NCI-H748 treated with DMSO at 0.1 percent for 48 hours (cell line): Measurements from ENCODE around the gene SH2D1A.
"Not testable (repeated sequence)": the region's sequence is repeated elsewhere in the genome, so short reads cannot be mapped to it uniquely, and the experiment has no call there.

ENCODE experiments used
- DNase-seq: peaks from one replicate; lab custom pipeline; 2025; lab: John Stamatoyannopoulos, UW

Gene SH2D1A

DNA sequence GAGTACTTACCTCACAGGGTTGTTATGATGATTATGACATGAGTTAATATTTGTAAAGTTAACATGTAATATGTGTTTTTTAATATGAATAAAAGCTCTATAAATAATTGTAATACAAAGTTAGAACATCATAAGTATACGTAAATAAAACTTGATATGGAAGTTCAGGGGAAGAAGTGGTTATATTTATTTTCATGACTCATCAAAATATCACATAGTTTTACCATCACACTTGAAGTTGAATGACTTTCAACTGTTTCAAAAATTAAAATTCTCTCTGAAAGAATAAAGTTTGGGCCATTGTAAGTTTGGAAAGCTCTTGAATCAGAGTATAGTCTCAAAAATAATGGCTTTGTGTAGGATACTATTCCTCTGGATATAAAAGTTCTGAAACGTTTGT lies 8.3 kb downstream of the SH2D1A start:
- no peak for DNase-seq

DNA sequence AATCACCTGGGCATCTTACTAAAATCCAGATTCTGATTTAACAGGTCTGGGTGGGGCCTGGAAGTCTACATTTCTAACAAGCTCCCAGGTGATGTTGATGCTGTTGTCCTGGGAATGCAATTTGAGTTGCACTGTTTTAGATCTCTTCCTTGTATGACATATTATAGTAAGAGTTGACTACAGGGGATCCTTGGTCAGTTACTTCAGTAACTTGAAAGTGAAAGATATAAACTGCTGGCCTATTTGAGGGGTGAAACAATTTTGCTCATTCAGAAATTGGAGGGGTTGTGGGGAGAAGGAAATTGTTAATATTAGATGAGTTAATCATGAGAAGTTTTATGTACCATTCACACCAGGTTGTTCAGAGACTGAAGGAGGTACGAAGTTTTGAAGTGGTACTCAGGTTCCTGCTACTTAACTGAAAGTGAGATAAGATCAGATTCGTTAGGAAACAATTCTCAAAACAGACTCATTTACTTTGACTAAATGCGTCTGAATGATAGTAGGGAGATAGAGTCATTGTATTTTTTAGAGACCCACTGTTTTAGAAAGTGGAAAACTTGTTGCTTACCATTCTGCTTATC lies 12.5 kb downstream of the SH2D1A start:
- DNase-seq: no peak

DNA sequence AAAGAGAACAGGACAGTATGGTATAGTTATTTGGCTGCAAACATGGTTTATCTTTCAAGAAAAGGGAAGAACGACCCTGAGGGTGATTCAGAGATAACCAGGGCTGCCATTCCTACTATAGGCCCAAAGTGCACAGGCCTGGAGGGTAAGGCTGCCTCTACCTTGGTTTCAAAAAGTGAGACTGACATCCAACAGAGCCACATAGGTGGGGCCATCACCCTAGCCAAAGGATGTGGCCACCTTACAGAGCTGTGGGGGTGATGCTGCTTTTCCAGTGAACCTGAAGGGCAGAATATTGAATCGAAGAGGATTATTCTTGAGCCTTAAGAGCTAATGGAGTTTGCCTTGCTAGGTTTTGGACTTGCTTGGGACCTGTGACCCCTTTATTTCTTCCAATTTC lies 15.7 kb downstream of the SH2D1A start:
- DNase-seq: no peak

DNA sequence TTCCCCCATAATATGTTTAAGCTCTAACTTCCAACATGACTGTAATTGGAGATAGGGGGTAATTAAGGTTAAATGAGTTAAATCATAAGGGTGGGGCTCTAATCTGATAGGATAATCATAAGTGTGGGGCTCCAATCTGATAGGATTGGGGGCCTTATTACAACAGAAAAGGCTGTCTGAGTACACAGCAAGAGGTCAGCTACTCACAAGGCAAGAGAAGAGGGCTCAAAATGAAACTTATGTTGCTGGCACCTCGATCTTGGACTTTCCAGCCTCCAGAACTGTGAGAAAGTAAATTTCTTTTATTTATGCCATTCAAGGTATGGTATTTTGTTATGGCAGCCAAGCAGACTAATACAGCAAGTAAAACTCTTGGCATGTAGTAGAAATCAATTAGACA lies 16.4 kb downstream of the SH2D1A start:
- DNase-seq: no peak

DNA sequence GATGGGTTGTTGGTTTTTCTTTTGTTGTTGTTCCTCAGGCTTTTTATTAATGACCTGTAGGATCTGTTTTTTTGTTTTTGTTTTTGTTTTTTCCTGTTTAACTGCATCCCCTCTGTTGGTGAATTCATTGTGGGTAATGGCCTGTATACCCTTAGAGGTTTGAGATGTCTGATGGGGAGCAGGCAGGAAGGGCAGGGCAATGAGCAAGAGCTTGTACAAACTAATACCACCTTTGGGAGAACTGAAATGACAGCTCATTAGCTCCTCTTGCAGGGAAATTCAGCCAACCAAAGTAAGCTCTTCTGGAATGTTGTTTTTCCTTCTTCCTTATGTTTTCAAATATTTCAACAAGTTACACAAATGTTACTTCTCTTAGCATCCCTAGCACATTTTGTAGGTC lies 23.4 kb downstream of the SH2D1A start:
- no peak for DNase-seq

DNA sequence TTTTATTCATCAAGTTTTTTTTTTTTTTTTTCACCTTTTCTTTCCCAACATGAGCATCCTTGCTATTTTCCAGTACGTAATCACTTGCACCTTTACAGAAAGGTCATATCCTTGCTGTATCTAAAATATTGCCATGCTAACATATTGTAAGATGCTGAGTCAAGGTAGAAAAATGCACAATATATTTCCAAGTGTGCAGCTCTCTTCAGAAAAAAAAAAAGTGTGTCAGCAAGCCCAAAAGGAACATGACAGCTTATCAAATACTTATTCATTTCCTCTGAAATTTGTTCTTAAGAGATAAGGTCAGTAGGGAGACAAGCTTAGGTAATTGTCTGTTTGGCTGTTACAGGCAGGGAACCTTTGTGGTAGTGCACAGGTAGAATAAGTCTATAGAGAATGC lies 27.0 kb downstream of the SH2D1A start:
- no peak for DNase-seq

DNA sequence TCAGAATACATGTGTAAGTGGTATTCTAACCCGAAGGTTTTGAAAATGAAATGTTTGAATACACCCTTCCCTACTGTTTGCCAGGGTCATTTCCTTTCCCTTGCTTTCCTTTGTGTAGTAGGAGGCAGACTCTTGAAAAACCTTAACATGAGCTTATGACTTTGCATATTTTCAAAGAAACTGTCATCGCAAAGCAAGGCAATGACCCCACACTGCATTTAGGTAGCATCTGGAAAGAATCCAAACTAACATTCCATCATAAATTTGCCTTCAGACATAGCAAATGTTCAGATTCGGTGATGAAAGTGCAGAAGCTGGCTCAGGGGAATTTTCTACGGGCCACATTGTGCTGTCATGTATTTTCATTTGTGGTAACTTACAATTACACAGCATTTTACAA lies 32.3 kb downstream of the SH2D1A start:
- no peak for DNase-seq

DNA sequence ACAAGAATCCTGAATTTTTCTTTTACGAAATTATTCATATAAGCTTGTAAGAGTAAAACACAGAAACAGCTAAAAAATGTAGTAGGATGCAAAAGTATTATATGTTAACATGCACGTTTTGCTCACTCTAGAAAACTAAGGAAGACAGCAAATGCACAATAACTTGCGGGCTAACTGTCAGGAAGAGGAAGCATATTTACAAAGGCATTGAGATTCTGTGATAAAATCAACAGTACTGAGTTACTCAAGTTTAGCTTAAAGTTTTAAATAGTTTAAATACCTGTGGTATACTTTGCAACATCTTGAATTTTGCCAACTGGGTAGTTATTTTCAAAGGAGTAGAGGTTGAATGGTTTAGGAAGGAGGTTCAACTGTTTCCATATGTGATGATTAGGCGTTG lies 37.0 kb downstream of the SH2D1A start:
- no peak for DNase-seq

DNA sequence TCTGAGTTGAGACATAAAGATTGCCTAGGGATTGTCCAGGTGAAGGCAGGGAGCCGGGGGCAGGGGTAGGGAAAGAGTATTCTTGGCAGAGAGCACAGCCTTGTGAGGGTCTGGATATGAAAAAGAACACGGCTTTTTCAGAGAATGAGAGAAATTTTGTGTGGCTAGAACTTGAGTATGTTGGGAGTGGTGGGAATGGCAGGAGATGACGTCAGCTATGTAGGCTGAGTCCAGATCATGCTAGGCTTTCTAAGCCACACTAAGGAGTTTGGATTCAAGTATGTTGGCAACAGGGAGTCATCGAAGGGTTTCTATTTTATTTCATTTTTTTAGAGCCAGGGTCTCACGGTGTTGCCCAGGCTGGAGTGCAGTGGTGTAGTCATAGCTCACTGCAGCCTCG lies 40.0 kb downstream of the SH2D1A start:
- no peak for DNase-seq

DNA sequence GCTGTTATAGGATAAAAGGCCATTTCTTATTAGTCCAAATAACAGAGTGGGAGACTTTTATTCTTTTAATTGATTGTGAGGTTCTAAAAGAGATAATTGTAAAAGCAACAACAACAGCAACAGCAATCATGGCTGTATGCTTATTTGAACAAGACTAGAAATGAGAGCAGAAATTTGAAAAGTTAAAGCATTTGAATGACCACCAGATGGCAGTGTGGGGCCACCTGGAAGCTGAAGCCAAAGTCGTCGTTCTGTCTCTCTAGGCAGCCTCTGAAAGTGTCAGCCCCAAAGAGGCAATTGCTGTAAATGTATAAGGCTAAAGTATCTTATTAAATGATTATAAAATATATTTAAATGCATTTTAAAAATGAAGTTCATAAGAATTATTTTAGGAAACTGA lies 42.2 kb downstream of the SH2D1A start:
- DNase-seq: peak; percentile 39

DNA sequence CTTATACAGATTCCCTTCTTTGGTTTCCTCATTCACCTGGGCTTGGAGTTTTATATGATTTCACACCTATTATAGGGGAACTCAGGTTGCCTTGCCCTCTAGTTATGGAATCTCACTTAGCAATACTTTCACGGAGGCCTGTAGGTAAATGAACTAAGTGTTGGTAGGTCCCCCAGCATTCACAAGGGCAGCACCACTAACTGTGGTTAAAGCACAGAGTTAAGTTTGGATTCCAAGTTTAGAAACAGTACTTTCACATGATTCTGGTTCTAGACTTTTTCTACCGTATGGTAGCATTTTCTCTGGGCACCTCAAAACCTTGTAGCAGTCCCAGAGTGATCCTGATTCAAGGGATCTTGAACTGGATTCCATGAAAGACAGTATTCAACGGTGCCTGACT lies 46.4 kb downstream of the SH2D1A start:
- DNase-seq: no peak

DNA sequence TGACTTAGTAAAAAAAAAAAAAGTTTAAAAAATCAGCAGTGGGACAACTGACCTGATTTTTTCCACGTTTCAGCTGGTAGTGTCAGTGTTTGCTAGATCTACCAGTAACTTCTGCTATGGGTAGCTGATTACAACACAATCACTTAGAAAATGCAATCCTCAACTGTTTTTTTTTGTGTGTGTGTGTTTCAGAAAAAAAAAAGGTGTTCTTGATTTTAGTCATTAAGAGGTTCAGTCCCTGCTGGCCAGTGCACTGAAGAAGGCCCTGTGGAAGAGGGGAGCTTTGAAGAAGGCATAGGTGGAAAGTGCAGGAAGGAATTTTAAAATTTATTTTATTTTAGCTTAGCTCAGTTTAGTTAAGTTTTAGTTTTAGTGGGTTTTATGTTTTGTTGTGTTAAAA lies 46.9 kb downstream of the SH2D1A start:
- no peak for DNase-seq

DNA sequence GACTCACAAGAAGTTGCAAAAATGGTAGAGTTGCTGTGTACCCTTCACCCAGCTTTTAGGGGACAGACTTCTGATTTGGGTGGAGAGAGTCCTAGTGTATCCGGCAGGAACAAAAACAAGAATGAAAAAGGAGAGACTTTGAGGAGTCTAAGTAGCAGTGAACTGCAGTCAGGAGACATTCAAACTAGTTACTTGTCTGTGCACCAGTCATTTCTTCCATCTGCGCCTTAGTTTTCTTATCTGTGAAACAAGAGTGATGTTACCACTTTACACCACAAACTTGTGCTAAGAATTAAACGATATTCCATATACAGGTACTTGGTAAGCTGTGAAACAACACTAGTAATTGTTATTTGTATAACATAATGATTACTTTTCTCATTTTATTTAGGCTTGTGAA lies 47.3 kb downstream of the SH2D1A start:
- DNase-seq: no peak

DNA sequence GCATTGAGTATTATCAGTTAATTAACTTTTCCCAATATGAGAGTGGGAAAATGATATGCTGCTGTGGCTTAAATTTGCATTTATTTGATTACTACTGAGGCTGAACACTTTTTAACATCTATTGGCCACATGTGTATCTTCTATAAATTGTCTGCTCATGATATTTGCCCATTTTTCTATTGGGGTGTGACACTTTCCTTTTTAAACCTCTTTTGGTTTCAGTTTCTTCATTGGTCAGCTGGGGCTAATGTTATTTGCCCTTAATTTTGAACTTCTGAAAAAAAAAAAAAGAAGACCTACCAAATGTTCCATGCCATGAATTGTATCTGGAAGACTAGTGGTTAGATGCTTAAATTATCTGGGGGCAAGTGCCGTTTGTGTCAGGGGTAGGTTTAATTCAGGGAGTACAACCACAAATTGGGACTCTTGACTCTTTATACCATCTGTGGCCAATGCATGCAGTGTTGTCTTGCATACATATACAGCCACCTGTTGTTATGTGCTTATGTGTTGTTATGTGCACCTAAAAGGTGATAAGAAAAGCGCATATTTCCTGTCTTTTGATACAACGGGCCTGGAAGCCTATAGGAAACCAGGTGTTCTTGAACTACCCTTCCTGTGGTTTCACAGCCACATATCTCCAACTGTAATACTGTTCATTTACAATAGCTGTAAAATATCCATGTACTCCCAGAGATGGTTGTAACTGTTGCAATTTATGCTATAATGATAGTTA lies 49.0 kb downstream of the SH2D1A start:
- no peak for DNase-seq

DNA sequence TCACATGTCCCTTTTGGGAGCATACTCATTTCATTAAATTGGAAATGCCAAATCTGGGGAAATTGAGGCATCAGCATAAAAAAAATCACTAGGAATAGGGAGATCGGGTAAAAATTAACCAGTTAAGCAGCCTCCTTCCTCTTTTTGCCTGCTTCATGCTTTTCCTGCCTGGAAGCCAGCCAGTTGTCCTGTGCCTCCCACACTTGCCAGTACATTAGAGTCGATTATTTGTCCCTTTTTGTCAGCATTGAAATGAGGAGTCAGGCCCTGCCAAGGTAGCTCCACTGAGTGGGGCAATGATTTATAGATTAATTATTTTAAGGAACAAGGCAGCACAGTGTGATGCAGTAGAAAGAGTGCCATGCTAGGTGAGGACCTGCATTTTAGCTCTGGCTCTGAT lies 55.3 kb downstream of the SH2D1A start:
- DNase-seq: no peak

DNA sequence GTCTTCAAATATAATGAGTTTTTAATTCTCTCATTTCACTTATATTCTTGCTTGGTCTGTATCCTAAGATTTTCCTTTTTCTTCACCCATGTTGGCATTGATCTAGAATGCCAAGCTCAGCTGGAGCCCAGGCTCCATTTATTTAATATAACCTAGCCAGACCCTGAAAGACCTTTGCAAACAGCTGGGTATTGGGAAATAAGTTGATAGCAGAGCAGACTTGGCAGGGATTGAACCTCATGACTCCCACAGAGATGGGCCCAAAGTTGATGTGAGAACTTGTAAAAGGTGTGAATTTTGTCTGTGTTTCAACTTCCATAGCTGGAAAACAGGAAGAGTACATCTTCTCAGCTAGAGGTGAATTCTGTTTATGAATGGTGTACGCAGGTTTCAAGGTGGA lies 59.5 kb downstream of the SH2D1A start:
- no peak for DNase-seq

DNA sequence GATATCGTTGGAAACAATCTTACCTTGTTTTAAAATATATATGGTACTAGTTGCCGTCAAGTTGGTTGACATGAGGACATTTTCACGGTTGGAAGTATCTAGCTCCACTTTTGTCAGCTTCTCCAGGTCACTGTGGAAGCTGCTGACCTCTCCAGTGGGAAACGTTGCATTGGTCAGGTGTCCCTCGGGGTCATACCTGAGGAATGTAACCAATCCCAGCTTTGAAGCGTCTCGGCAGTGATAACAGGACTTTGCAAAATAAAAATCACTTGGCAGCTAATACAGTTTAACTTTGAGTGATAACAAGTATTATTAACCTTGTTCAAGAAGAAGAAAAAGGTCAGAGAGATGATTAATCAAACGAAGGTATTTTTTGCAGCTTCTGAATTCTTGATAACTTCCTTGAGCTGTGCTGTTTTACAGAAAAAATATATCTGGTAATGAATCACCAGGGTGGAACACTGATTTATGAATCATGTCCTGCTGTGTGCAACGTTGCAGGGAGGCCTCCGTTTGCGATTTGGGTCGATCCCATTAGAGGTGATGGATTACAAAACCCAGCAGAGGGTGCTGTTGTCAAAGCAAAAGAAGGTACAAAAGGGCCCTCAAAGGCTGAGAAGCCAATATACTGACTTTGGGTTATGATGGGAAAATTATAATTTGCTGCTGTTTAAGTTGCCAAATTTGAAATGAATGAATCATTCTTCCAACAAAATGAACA lies 60.1 kb downstream of the SH2D1A start:
- peak; percentile 50 for DNase-seq

DNA sequence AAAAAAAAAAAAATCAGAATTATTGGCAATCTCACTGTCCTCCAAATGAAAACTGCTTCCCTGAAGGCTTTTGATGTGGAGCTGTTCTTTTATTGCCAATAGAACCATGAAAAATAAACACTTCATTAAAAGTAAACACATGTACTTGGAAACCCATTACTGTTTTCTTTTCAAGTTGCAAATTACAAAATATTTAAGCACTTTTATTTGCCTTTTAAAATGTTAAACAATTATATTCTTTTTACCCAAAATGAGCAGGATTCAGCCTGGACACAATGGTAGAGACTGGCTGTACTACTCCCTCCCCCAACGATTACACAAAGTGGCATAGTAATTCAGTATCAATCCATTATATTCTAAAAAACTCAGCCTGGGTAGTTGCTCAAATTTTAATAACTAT lies 60.9 kb downstream of the SH2D1A start:
- DNase-seq: no peak

DNA sequence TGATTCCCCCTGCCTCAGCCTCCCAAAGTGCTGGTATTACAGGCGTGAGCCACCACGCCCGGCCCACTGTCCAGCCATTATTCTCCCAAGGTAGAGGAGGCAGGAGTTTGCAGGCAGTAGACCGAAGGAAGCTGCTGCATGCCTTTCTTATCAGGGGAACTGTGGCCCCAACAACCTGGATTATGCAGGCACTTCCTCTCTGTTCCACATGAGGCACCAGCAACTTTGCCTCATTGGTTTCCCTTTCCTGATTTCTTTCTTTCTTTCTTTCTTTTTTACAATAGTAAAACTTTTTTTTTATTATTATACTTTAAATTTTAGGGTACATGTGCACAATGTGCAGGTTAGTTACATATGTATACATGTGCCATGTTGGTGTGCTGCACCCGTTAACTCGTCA lies 62.0 kb downstream of the SH2D1A start:
- not testable (repeated sequence) for DNase-seq

DNA sequence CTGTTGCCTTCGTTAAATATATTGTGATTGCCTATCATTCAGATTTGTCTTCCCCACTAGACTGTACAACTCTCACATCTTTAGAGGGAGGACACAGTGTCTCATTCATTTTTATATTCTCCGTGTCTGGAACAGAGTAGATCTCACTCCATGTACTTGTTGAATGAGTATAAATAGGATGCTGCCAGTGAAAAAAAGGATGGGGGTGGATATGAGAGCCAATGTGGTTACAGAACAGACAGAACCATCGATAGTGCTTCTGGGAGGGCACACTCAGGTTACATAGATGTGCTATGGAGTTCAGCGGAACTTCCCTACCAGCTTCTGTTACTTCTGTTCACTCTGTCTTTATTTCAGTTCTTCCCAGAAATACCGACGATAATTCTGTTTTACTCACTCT lies 66.9 kb downstream of the SH2D1A start:
- no peak for DNase-seq

DNA sequence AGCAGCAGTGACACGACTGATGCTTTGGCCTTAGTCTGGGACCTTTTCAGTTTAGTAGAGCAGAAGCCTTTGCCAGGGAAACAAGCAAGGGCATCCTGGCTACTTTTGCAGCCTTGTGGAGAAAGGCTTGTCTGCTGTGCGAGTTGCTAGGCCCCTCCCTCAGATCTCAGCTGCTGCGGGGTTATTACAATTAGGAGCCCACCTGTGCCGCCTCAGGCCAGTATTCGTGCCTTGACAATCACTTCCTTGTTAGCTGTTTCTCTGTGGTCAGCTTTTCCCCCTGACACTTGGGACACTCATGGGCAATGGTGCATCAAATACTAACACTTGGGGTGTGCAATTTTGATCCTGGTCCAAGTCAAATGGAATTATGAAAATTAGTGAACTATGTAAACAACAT lies 67.9 kb downstream of the SH2D1A start:
- DNase-seq: no peak

DNA sequence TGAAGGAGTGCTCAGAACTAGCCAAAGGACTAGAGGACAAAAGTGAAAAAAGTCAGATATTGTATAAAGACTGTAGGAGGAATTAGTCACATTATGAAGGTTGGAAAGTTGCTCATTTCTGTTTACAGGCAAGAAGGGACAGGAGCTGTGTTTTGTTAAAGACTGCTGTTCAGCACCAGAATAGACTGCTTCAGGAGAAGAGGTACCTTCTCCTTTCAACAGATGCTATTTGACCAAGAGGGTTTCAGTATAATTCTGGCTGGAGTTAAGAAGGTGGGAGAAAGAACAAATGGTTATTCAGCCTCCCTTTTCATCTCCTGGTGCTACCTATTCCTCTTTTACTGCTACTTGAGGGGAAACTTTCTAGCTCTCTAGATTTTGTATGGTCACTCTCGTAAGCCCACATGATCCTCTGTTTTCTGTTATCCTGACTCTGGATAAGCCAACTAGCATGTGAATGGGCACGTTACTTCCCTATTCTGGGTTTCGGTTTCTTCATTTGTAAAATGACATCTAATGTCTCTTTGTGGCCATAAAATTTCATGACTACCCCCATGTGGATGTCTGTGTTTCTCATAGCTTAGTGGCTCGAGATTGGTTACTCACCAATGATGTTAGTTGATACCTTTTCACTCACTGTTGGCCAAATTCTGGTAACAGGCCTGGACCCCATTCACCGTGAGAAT lies 68.9 kb downstream of the SH2D1A start:
- DNase-seq: no peak
